OCI-LY3 (cell line): ENCODE data around the gene CCDC158.

Experiments used
- CTCF ChIP-seq: fragments of 200-600, 300-600 bp; sonication (generic); IDR thresholded peaks from 2 replicates; pipeline ENCODE4 v1.5.1; 2014; ENCODE audit warnings: antibody characterized with exemption, low read length, low read depth
- EZH2phosphoT487 ChIP-seq: fragments of 200-600 bp; shearing (Covaris generic); IDR thresholded peaks from 2 replicates; pipeline ENCODE4 v1.6.1; 2018; ENCODE audit warnings: antibody characterized with exemption, mixed run types, low read depth

GRCh38 chr4:76449362-76449767, 28.4 kb upstream of the CCDC158 start:
- TF ChIP-seq CTCF (no peak), EZH2phosphoT487 (no peak)
